ENCODE data around the gene ZDHHC12.
"Not testable (repeated sequence)": the region's sequence is repeated elsewhere in the genome, so short reads cannot be mapped to it uniquely, and the experiment has no call there.

Gene ZDHHC12

GRCh38 chr9:128696923-128697707, 26.8 kb downstream of the ZDHHC12 start:
- Histone ChIP-seq H3K36me3 (ENCODE audit: control insufficient read depth, insufficient read depth, low read length) (peaks cover 48% of the 10 kb centered on the region), H3K4me3 (ENCODE audit: low read depth, low read length) (no peak overlapping the region), H3K9me3 (ENCODE audit: control insufficient read depth, insufficient read depth, low read depth, low read length) (no peaks in the 10 kb centered on the region), H3K9ac (ENCODE audit: low read length) (no peak overlapping the region), H3K4me1 (ENCODE audit: control insufficient read depth, insufficient read depth, low read length) (no peaks in the 10 kb centered on the region), H3K27ac (ENCODE audit: low read depth, low read length) (no peak overlapping the region), H3K27me3 (ENCODE audit: control insufficient read depth, insufficient read depth, low read length) (no peaks in the 10 kb centered on the region)

GRCh38 chr9:128694344-128694743, 29.6 kb downstream of the ZDHHC12 start:
- no peak overlapping the region for H3K9ac ChIP-seq (ENCODE audit: low read length)
- H3K9me3 ChIP-seq (ENCODE audit: control insufficient read depth, insufficient read depth, low read depth, low read length): no peaks in the 10 kb centered on the region
- H3K27ac ChIP-seq (ENCODE audit: low read depth, low read length): no peak overlapping the region
- H3K4me3 ChIP-seq (ENCODE audit: low read depth, low read length): no peak overlapping the region
- no peaks in the 10 kb centered on the region for H3K27me3 ChIP-seq (ENCODE audit: control insufficient read depth, insufficient read depth, low read length)
- no peaks in the 10 kb centered on the region for H3K4me1 ChIP-seq (ENCODE audit: control insufficient read depth, insufficient read depth, low read length)
- peaks cover 69% of the 10 kb centered on the region for H3K36me3 ChIP-seq (ENCODE audit: control insufficient read depth, insufficient read depth, low read length)

GRCh38 chr9:128693738-128694137, 30.2 kb downstream of the ZDHHC12 start:
- not testable (repeated sequence) for H3K9ac ChIP-seq (ENCODE audit: low read length)

GRCh38 chr9:128690684-128691034, 33.3 kb downstream of the ZDHHC12 start:
- Histone ChIP-seq H3K4me1 (ENCODE audit: control insufficient read depth, insufficient read depth, low read length) (peaks cover 17% of the 10 kb centered on the region), H3K27me3 (ENCODE audit: control insufficient read depth, insufficient read depth, low read length) (no peaks in the 10 kb centered on the region), H3K9ac (ENCODE audit: low read length) (peak overlapping the region; percentile 95), H3K27ac (ENCODE audit: low read depth, low read length) (peak overlapping the region; percentile 94), H3K4me3 (ENCODE audit: low read depth, low read length) (peak overlapping the region; percentile 96), H3K9me3 (ENCODE audit: control insufficient read depth, insufficient read depth, low read depth, low read length) (no peaks in the 10 kb centered on the region), H3K36me3 (ENCODE audit: control insufficient read depth, insufficient read depth, low read length) (peaks cover 51% of the 10 kb centered on the region)

More at GRCh38 chr9:128693738-128694137, 30.2 kb downstream of the ZDHHC12 start:
- peaks cover 69% of the 10 kb centered on the region for H3K36me3 ChIP-seq (ENCODE audit: control insufficient read depth, insufficient read depth, low read length)
- H3K27me3 ChIP-seq (ENCODE audit: control insufficient read depth, insufficient read depth, low read length); H3K4me1 ChIP-seq (ENCODE audit: control insufficient read depth, insufficient read depth, low read length); H3K27ac ChIP-seq (ENCODE audit: low read depth, low read length); H3K4me3 ChIP-seq (ENCODE audit: low read depth, low read length); H3K9me3 ChIP-seq (ENCODE audit: control insufficient read depth, insufficient read depth, low read depth, low read length): not testable (repeated sequence)

- Histone ChIP-seq H3K4me1 (ENCODE audit: control insufficient read depth, insufficient read depth, low read length) (peaks cover 21% of the 10 kb centered on the region), H3K27me3 (ENCODE audit: control insufficient read depth, insufficient read depth, low read length) (no peaks in the 10 kb centered on the region), H3K4me3 (ENCODE audit: low read depth, low read length) (peak overlapping the region; percentile 96), H3K9ac (ENCODE audit: low read length) (peak overlapping the region; percentile 95), H3K9me3 (ENCODE audit: control insufficient read depth, insufficient read depth, low read depth, low read length) (no peaks in the 10 kb centered on the region), H3K36me3 (ENCODE audit: control insufficient read depth, insufficient read depth, low read length) (peaks cover 51% of the 10 kb centered on the region), H3K27ac (ENCODE audit: low read depth, low read length) (peak overlapping the region; percentile 94)
Measured at GRCh38 chr9:128689820-128690683, 33.9 kb downstream of the ZDHHC12 start.

- peaks cover 23% of the 10 kb centered on the region for H3K4me1 ChIP-seq (ENCODE audit: control insufficient read depth, insufficient read depth, low read length)
- H3K36me3 ChIP-seq (ENCODE audit: control insufficient read depth, insufficient read depth, low read length): peaks cover 48% of the 10 kb centered on the region
- H3K4me3 ChIP-seq (ENCODE audit: low read depth, low read length): peak overlapping the region; percentile 59
- peak overlapping the region; percentile 75; the same call in 1 of the 2 replicates for H3K27ac ChIP-seq (ENCODE audit: low read depth, low read length)
- H3K27me3 ChIP-seq (ENCODE audit: control insufficient read depth, insufficient read depth, low read length): no peaks in the 10 kb centered on the region
- H3K9me3 ChIP-seq (ENCODE audit: control insufficient read depth, insufficient read depth, low read depth, low read length): no peaks in the 10 kb centered on the region
- H3K9ac ChIP-seq (ENCODE audit: low read length): peak overlapping the region; percentile 80
Measured at GRCh38 chr9:128689293-128689774, 34.6 kb downstream of the ZDHHC12 start.

GRCh38 chr9:128688501-128689292, 35.2 kb downstream of the ZDHHC12 start, which contains the start of gene SET:
Gene SET (plus strand): TSS chr9:128689222. CDS start chr9:128689583, 361 bp downstream.
- peaks cover 23% of the 10 kb centered on the region for H3K4me1 ChIP-seq (ENCODE audit: control insufficient read depth, insufficient read depth, low read length)
- H3K27ac ChIP-seq (ENCODE audit: low read depth, low read length): peak within 1 kb of the TSS; percentile 94
- peaks cover 41% of the 10 kb centered on the region for H3K36me3 ChIP-seq (ENCODE audit: control insufficient read depth, insufficient read depth, low read length)
- peak within 1 kb of the TSS; percentile 95 for H3K9ac ChIP-seq (ENCODE audit: low read length)
- H3K9me3 ChIP-seq (ENCODE audit: control insufficient read depth, insufficient read depth, low read depth, low read length): no peaks in the 10 kb centered on the region
- no peaks in the 10 kb centered on the region for H3K27me3 ChIP-seq (ENCODE audit: control insufficient read depth, insufficient read depth, low read length)
- peak within 1 kb of the TSS; percentile 96 for H3K4me3 ChIP-seq (ENCODE audit: low read depth, low read length)

GRCh38 chr9:128687453-128687852, 36.5 kb downstream of the ZDHHC12 start:
- H3K9ac ChIP-seq (ENCODE audit: low read length): no peak overlapping the region
- peak overlapping the region; percentile 63 for H3K4me3 ChIP-seq (ENCODE audit: low read depth, low read length)
- H3K27me3 ChIP-seq (ENCODE audit: control insufficient read depth, insufficient read depth, low read length): no peaks in the 10 kb centered on the region
- peaks cover 29% of the 10 kb centered on the region for H3K36me3 ChIP-seq (ENCODE audit: control insufficient read depth, insufficient read depth, low read length)
- peaks cover 23% of the 10 kb centered on the region for H3K4me1 ChIP-seq (ENCODE audit: control insufficient read depth, insufficient read depth, low read length)
- H3K27ac ChIP-seq (ENCODE audit: low read depth, low read length): no peak overlapping the region
- H3K9me3 ChIP-seq (ENCODE audit: control insufficient read depth, insufficient read depth, low read depth, low read length): no peaks in the 10 kb centered on the region; the same call in 1 of the 2 replicates

GRCh38 chr9:128685636-128686489, 38.1 kb downstream of the ZDHHC12 start:
- peaks cover 23% of the 10 kb centered on the region for H3K4me1 ChIP-seq (ENCODE audit: control insufficient read depth, insufficient read depth, low read length)
- no peak overlapping the region for H3K27ac ChIP-seq (ENCODE audit: low read depth, low read length)
- peak overlapping the region; percentile 27 for H3K9ac ChIP-seq (ENCODE audit: low read length)
- no peaks in the 10 kb centered on the region for H3K27me3 ChIP-seq (ENCODE audit: control insufficient read depth, insufficient read depth, low read length)
- H3K4me3 ChIP-seq (ENCODE audit: low read depth, low read length): peak overlapping the region; percentile 76
- peaks cover 2% of the 10 kb centered on the region; the same call in 1 of the 2 replicates for H3K9me3 ChIP-seq (ENCODE audit: control insufficient read depth, insufficient read depth, low read depth, low read length)
- peaks cover 13% of the 10 kb centered on the region for H3K36me3 ChIP-seq (ENCODE audit: control insufficient read depth, insufficient read depth, low read length)

Measured in HUES6 (cell line).